ENCODE data around the gene KIF26A.
"Not testable (repeated sequence)": the region's sequence is repeated elsewhere in the genome, so short reads cannot be mapped to it uniquely, and the experiment has no call there.

Gene KIF26A

GRCh38 chr14:104206281-104206904 lies 68.0 kb downstream of the KIF26A start:
- H3K4me2 ChIP-seq (ENCODE audit: low read depth, low read length): no peak overlapping the region
- H3K36me3 ChIP-seq (replicated peaks; ENCODE audit: insufficient read depth, low read length): no peaks in the 10 kb centered on the region
- H4K20me1 ChIP-seq (ENCODE audit: insufficient read depth, low read length): no peaks in the 10 kb centered on the region
- H3K27me3 ChIP-seq (replicated peaks; ENCODE audit: insufficient read depth, low read length): peaks cover 2% of the 10 kb centered on the region; the same call in 1 of the 2 replicates
- no peak overlapping the region for H3K27ac ChIP-seq (ENCODE audit: low read length)
- TF ChIP-seq CTCF (IDR thresholded peaks at IDR 0.05; ENCODE audit: low read length) (no peak), EZH2phosphoT487 (IDR thresholded peaks at IDR 0.05; ENCODE audit: low read length) (no peak), EZH2 (optimal IDR thresholded peaks at IDR 0.05; ENCODE audit: low read depth, low read length) (no peak)
- no peaks in the 10 kb centered on the region for H3K4me1 ChIP-seq (ENCODE audit: low read length)
- H3K79me2 ChIP-seq (ENCODE audit: low read length): no peaks in the 10 kb centered on the region
- H3K9ac ChIP-seq (ENCODE audit: low read length): no peak overlapping the region
- no peak overlapping the region for H3K4me3 ChIP-seq (ENCODE audit: low read length)
- H2AFZ ChIP-seq (ENCODE audit: low read length): no peak overlapping the region
- no peaks in the 10 kb centered on the region for H3K9me3 ChIP-seq (replicated peaks; ENCODE audit: insufficient read depth, low read length)
- H3K9me2 ChIP-seq (replicated peaks; ENCODE audit: insufficient read depth, low read length): no peaks in the 10 kb centered on the region
- no peak for DNase-seq
- H3F3A ChIP-seq (ENCODE audit: insufficient read depth, low read length): no peaks in the 10 kb centered on the region

DNA sequence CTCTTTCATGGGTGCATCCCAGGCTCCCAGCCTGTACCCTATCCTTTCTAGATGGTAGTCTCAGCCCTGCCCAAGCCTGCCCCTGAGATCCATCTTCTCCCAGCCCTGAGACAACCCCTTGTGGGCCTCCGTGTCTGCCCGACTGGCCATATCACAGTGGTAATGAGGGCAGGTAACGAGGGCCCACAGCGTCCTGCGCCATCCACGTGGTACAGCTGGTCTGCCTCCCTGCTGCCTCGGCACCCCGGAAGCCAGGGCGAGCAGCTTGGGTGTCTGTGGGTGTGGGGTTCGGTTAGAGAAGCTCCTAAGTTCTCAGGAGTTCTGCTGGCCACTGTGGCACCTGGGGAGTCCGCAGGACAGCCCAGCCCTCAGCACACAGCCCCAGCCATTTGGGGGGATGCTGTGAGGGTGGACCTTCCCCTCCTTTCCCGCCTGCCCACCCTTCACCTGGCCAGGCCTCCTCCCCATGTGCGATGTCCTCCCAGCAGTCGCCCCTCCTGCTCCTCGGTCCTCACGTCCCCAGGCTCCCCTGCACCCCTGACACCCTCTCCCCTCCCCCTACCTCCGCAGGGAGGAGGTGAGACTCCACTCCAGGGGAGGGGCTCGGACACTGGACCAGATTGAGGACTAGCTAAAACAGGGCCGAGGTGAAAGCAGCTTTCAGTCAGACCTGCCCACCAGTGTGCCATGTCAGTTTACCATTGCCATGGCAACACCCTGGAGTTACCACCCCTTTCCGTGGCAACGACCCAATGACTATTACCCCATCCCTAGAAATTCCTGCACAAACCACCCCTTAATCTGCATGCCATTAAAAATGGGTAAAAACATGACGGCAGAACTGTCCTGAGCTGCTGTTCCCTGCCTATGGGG lies 69.0 kb downstream of the KIF26A start:
- Histone ChIP-seq H3K4me3 (ENCODE audit: low read length) (no peak overlapping the region), H4K20me1 (ENCODE audit: insufficient read depth, low read length) (no peaks in the 10 kb centered on the region), H3K4me2 (ENCODE audit: low read depth, low read length) (no peak overlapping the region), H3K4me1 (ENCODE audit: low read length) (no peaks in the 10 kb centered on the region), H2AFZ (ENCODE audit: low read length) (no peak overlapping the region), H3K79me2 (ENCODE audit: low read length) (no peaks in the 10 kb centered on the region), H3K9ac (ENCODE audit: low read length) (no peak overlapping the region), H3F3A (ENCODE audit: insufficient read depth, low read length) (no peaks in the 10 kb centered on the region), H3K36me3 (replicated peaks; ENCODE audit: insufficient read depth, low read length) (no peaks in the 10 kb centered on the region), H3K9me2 (replicated peaks; ENCODE audit: insufficient read depth, low read length) (no peaks in the 10 kb centered on the region), H3K9me3 (replicated peaks; ENCODE audit: insufficient read depth, low read length) (no peaks in the 10 kb centered on the region), H3K27me3 (replicated peaks; ENCODE audit: insufficient read depth, low read length) (no peaks in the 10 kb centered on the region), H3K27ac (ENCODE audit: low read length) (no peak overlapping the region)
- no peak for DNase-seq
- TF ChIP-seq EZH2phosphoT487 (IDR thresholded peaks at IDR 0.05; ENCODE audit: low read length): no peak
- TF ChIP-seq CTCF (IDR thresholded peaks at IDR 0.05; ENCODE audit: low read length): no peak
- no peak for TF ChIP-seq EZH2 (optimal IDR thresholded peaks at IDR 0.05; ENCODE audit: low read depth, low read length)

DNA sequence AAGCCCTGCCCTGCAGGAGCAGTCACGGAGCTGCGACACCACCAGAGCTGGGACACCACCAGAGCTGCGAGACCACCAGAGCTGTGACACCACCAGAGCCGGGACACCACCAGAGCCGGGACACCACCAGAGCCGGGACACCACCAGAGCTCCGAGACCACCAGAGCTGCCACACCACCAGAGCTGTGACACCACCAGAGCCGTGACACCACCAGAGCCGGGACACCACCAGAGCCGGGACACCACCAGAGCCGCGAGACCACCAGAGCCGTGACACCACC lies 69.6 kb downstream of the KIF26A start:
- not testable (repeated sequence) for DNase-seq; H2AFZ ChIP-seq (ENCODE audit: low read length); H3K27me3 ChIP-seq (replicated peaks; ENCODE audit: insufficient read depth, low read length); H3K4me3 ChIP-seq (ENCODE audit: low read length); H3K36me3 ChIP-seq (replicated peaks; ENCODE audit: insufficient read depth, low read length); H3K27ac ChIP-seq (ENCODE audit: low read length); H3K4me2 ChIP-seq (ENCODE audit: low read depth, low read length); H3K9me2 ChIP-seq (replicated peaks; ENCODE audit: insufficient read depth, low read length); H3K9me3 ChIP-seq (replicated peaks; ENCODE audit: insufficient read depth, low read length); H3K9ac ChIP-seq (ENCODE audit: low read length); H3K4me1 ChIP-seq (ENCODE audit: low read length); H4K20me1 ChIP-seq (ENCODE audit: insufficient read depth, low read length); H3F3A ChIP-seq (ENCODE audit: insufficient read depth, low read length); H3K79me2 ChIP-seq (ENCODE audit: low read length)

DNA sequence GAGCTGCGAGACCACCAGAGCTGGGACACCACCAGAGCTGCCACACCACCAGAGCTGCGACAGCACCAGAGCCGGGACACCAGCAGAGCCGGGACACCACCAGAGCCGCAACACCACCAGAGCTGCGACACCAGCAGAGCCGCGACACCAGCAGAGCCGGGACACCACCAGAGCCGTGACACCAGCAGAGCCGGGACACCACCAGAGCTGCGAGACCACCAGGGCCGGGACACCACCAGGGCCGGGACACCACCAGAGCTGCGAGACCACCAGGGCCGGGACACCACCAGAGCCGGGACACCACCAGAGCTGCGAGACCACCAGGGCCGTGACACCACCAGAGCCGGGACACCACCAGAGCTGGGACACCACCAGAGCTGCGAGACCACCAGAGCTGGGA lies 69.9 kb downstream of the KIF26A start:
- not testable (repeated sequence) for H2AFZ ChIP-seq (ENCODE audit: low read length); H3F3A ChIP-seq (ENCODE audit: insufficient read depth, low read length); H3K4me1 ChIP-seq (ENCODE audit: low read length); H4K20me1 ChIP-seq (ENCODE audit: insufficient read depth, low read length); H3K36me3 ChIP-seq (replicated peaks; ENCODE audit: insufficient read depth, low read length); H3K9me2 ChIP-seq (replicated peaks; ENCODE audit: insufficient read depth, low read length); H3K9ac ChIP-seq (ENCODE audit: low read length); H3K27ac ChIP-seq (ENCODE audit: low read length); H3K9me3 ChIP-seq (replicated peaks; ENCODE audit: insufficient read depth, low read length); H3K4me3 ChIP-seq (ENCODE audit: low read length); H3K79me2 ChIP-seq (ENCODE audit: low read length); DNase-seq; H3K4me2 ChIP-seq (ENCODE audit: low read depth, low read length); H3K27me3 ChIP-seq (replicated peaks; ENCODE audit: insufficient read depth, low read length)

DNA sequence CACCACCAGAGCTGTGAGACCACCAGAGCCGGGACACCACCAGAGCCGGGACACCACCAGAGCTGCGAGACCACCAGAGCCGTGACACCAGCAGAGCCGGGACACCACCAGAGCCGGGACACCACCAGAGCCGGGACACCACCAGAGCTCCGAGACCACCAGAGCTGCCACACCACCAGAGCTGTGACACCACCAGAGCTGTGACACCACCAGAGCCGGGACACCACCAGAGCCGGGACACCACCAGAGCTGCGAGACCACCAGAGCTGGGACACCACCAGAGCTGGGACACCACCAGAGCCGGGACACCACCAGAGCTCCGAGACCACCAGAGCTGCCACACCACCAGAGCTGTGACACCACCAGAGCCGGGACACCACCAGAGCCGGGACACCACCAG lies 70.7 kb downstream of the KIF26A start:
- H3K4me3 ChIP-seq (ENCODE audit: low read length); H3K27ac ChIP-seq (ENCODE audit: low read length); H3K4me2 ChIP-seq (ENCODE audit: low read depth, low read length); H3K9me2 ChIP-seq (replicated peaks; ENCODE audit: insufficient read depth, low read length); H3F3A ChIP-seq (ENCODE audit: insufficient read depth, low read length); H3K9ac ChIP-seq (ENCODE audit: low read length); H4K20me1 ChIP-seq (ENCODE audit: insufficient read depth, low read length); H3K9me3 ChIP-seq (replicated peaks; ENCODE audit: insufficient read depth, low read length); H2AFZ ChIP-seq (ENCODE audit: low read length); H3K36me3 ChIP-seq (replicated peaks; ENCODE audit: insufficient read depth, low read length); H3K79me2 ChIP-seq (ENCODE audit: low read length); DNase-seq; H3K4me1 ChIP-seq (ENCODE audit: low read length): not testable (repeated sequence)
- peaks cover 13% of the 10 kb centered on the region for H3K27me3 ChIP-seq (replicated peaks; ENCODE audit: insufficient read depth, low read length)
